Body of pancreas (tissue), 4 donors: ENCODE measurements around the gene C1QTNF3. TPM values are rescaled to one million over a fixed set of nuclear protein-coding genes. Genes with fewer than 3 reads are reported as not detected.

Source experiments
- ATAC-seq: fragments of 150-250 bp; one replicate; pipeline ENCODE4 v1.9.1; 2016
- DNase-seq, 4 donors: peaks; one replicate each; pipeline ENCODE4 v3.0.0-alpha.2; 2019
- H3K27ac ChIP-seq, 4 donors: fragments of 200-600 bp; sonication (generic); 1 replicate in 3 of 4; 2 replicates in 1 of 4; pipeline versions ENCODE4 v1.5.1 to v1.6.1; 2016 to 2019; ENCODE audit warnings: mild to moderate bottlenecking in 1 of 4, mixed read lengths in 1 of 4, moderate library complexity in 1 of 4
- H3K27me3 ChIP-seq, 2 donors: fragments of 200-600 bp; sonication (generic); one replicate each; pipeline ENCODE4 v1.6.0; 2016; ENCODE audit warnings: mild to moderate bottlenecking in 1 of 2
- H3K36me3 ChIP-seq, 2 donors: fragments of 200-600 bp; sonication (generic); replicated peaks in 1 of 2; 2 replicates each; pipeline ENCODE4 v1.5.1; 2016; ENCODE audit warnings: low read depth in 2 of 2; ENCODE audit not compliant: insufficient read depth in 1 of 2
- H3K4me1 ChIP-seq: fragments of 200-600 bp; sonication (generic); one replicate; pipeline ENCODE4 v1.6.0; 2016
- H3K4me3 ChIP-seq, 2 donors: fragments of 200-600 bp; sonication (generic); 1 replicate in 1 of 2; 2 replicates in 1 of 2; pipeline ENCODE4 v1.5.1; 2016 to 2019
- H3K9me3 ChIP-seq, 3 donors: fragments of 200-600 bp; sonication (generic); 1 replicate in 2 of 3; 2 replicates in 1 of 3; pipeline ENCODE4 v1.5.1; 2016
- POLR2A ChIP-seq, 3 donors: fragments of 450-650 bp; IDR thresholded peaks; one replicate each; pipeline ENCODE4 v1.6.1; 2016; ENCODE audit warnings: antibody characterized with exemption in 3 of 3, mild to moderate bottlenecking in 2 of 3
- WGBS, 2 donors: methylation state at CpG; one replicate each; pipeline ENCODE4 v1.1.5; 2017; 5-methylcytosine and 5-hydroxymethylcytosine counted together
- intact Hi-C: fragments of 100-400 bp; cut with DNase I; formaldehyde crosslinking; loops from one replicate; pipeline ENCODE4 v1.15.1; 2023
- total RNA-seq, 2 donors: library from RNA; depleted of rRNA; stranded (reverse); fragments of >200 nt; gene quantifications; one replicate each; pipeline ENCODE4 v1.1.0, GENCODE V29; 2016
- TF ChIP-seq, protein P1 (sequence below), 7 experiments: fragments of 450-650 bp in 4 of 7; fragments of 200-600 bp in 3 of 7; sonication (generic) in 3 of 7; IDR thresholded peaks; one replicate each; pipeline ENCODE4 v1.5.1; 2016 to 2019; ENCODE audit warnings: antibody characterized with exemption in 7 of 7

C1QTNF3 gene
- total RNA-seq, 2 donors from 2014 or later: 0.99 to 8.3 TPM

DNA sequence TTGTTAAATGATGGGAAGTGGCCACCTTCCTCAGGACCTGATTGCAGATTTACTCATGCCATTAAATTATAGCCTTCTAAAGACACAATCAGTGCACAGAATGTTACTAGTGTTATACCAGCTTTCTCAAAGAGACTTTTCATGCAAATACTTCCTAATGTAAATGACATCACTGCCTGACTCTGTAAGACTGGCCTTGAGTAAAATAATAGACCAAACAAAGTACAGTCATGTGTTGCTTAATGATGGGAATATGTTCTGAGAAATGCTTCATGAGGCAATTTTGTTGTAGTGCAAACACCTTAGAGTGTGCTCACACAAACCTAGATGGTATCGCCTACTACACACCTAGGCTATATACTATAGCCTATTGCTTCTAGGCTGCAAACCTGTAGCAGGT is 17.0 kb upstream of the C1QTNF3 start:
- intact Hi-C loops: no loop called here
- H3K4me3 ChIP-seq: no peak overlapping the region
- ATAC-seq (no peak), DNase-seq (no peak)
- 100% methylated on average over 1 of the region's 1 CpG for WGBS, 2 donors
- H3K9me3 ChIP-seq: no peaks in the 10 kb centered on the region
- H3K27me3 ChIP-seq: no peaks in the 10 kb centered on the region
- H3K36me3 ChIP-seq: no peaks in the 10 kb centered on the region
- TF ChIP-seq, protein P1, sequence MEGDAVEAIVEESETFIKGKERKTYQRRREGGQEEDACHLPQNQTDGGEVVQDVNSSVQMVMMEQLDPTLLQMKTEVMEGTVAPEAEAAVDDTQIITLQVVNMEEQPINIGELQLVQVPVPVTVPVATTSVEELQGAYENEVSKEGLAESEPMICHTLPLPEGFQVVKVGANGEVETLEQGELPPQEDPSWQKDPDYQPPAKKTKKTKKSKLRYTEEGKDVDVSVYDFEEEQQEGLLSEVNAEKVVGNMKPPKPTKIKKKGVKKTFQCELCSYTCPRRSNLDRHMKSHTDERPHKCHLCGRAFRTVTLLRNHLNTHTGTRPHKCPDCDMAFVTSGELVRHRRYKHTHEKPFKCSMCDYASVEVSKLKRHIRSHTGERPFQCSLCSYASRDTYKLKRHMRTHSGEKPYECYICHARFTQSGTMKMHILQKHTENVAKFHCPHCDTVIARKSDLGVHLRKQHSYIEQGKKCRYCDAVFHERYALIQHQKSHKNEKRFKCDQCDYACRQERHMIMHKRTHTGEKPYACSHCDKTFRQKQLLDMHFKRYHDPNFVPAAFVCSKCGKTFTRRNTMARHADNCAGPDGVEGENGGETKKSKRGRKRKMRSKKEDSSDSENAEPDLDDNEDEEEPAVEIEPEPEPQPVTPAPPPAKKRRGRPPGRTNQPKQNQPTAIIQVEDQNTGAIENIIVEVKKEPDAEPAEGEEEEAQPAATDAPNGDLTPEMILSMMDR (IDR thresholded peaks at IDR 0.05): no peak
- no peak for TF ChIP-seq POLR2A (IDR thresholded peaks at IDR 0.05)
- no peak overlapping the region for H3K27ac ChIP-seq
- no peaks in the 10 kb centered on the region for H3K4me1 ChIP-seq

DNA sequence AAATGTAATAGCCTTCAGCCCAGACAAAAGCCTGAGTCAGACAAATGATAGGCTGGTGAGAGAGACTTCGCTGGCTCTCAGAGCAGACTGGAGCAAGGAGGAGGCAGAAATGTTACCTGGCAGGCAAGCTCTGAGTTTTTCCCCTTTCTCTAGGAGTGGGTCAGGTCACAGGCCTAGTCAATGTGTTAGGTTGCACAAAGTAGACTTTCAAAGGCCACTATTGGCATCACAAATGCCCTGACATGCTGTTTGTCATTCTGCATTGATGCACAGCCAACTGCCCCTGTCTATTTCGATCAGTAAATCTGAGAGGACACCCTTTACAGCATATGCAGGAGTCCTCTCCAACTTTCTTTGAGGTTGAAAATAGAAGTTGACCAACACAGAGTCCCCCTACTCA is 15.5 kb upstream of the C1QTNF3 start:
- DNase-seq: no peak
- TF ChIP-seq POLR2A (IDR thresholded peaks at IDR 0.05): no peak
- TF ChIP-seq, protein P1 (IDR thresholded peaks at IDR 0.05): no peak

DNA sequence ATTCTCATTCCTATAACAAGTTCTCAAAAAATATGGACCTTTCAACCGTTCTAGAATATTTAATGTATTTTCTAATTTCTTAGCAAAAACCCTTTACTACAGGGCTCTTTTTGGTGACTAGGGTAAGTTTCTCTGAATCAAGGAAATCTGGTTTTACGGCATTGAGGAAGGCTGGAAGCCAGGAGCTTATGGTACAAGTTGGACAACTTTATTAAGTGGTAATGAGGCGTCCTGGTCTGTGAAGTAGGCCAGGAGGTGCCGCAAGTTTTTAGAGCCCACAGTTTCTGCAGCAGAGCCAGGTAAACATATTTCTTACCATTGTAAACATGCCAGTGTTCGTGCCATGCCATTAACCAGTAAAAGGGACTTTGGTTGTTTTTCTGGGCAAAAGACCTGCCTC is 14.6 kb upstream of the C1QTNF3 start:
- no peak for ATAC-seq
- Histone ChIP-seq H3K27me3 (no peaks in the 10 kb centered on the region), H3K27ac (no peak overlapping the region), H3K4me1 (no peaks in the 10 kb centered on the region), H3K4me3 (no peak overlapping the region), H3K9me3 (no peaks in the 10 kb centered on the region), H3K36me3 (no peaks in the 10 kb centered on the region)
- no peak for TF ChIP-seq POLR2A (IDR thresholded peaks at IDR 0.05)
- TF ChIP-seq, protein P1 (IDR thresholded peaks at IDR 0.05): no peak
- WGBS, 2 donors: 91 to 97% methylated on average over 5 of the region's 5 CpGs
- DNase-seq: no peak
- intact Hi-C loops: no loop called here

More for the DNA sequence above, 15.5 kb upstream of the C1QTNF3 start:
- Histone ChIP-seq H3K36me3 (no peaks in the 10 kb centered on the region), H3K4me1 (no peaks in the 10 kb centered on the region), H3K4me3 (no peak overlapping the region), H3K9me3 (no peaks in the 10 kb centered on the region), H3K27ac (no peak overlapping the region), H3K27me3 (no peaks in the 10 kb centered on the region)
- intact Hi-C loops: no loop called here
- ATAC-seq: no peak
- WGBS, 2 donors: 81 to 92% methylated on average over 2 of the region's 2 CpGs

DNA sequence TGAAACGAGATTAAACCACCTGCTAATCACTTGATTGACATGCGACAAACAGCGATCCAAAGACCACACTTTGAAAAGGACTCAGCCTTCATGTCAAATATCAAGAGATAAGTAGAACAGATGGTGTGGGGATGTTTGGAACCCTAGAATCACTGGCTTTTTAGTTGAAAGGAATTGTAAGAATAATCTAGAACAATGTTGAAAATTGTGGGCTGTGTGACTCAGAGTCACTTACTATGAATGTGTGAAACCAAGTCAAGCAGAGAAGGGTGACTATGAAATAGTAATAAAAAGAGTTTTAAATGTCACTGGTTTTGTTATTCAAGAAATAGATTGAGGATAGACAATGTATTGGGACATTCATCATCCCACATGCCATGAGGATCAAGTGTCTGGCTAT is 14.1 kb upstream of the C1QTNF3 start:
- no peak overlapping the region for H3K4me3 ChIP-seq
- intact Hi-C loops: no loop called here

DNA sequence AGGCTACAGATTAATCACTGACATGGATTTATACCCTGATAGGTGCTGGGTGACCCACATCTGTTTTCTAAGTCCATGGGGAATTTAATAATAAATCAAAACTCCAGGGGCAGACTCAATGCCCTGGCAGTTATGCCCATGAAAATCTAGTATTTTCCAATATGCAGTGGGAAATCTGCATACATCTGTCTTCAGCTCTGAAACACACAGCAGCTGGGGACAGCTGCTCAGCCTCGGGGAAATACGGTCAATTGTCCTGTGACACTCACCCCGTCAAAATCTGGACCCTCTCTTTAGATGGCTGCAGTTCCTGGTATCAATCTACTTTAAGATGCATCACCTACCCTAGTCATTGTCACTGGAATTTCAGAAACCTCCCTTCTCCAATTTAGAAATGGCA is 12.7 kb upstream of the C1QTNF3 start:
- 91 to 95% methylated on average over 3 of the region's 3 CpGs for WGBS, 2 donors
- Histone ChIP-seq H3K9me3 (no peaks in the 10 kb centered on the region), H3K27me3 (no peaks in the 10 kb centered on the region), H3K4me1 (no peaks in the 10 kb centered on the region), H3K27ac (no peak overlapping the region), H3K4me3 (no peak overlapping the region), H3K36me3 (no peaks in the 10 kb centered on the region)
- no peak for DNase-seq
- no peak for TF ChIP-seq POLR2A (IDR thresholded peaks at IDR 0.05)
- TF ChIP-seq, protein P1 (IDR thresholded peaks at IDR 0.05): no peak
- no peak for ATAC-seq
- intact Hi-C loops: no loop called here

More for the DNA sequence above, 14.1 kb upstream of the C1QTNF3 start:
- Histone ChIP-seq H3K27me3 (no peaks in the 10 kb centered on the region), H3K27ac (no peak overlapping the region), H3K9me3 (no peaks in the 10 kb centered on the region), H3K36me3 (no peaks in the 10 kb centered on the region), H3K4me1 (no peaks in the 10 kb centered on the region)
- ATAC-seq (no peak), DNase-seq (no peak)
- TF ChIP-seq, protein P1 (IDR thresholded peaks at IDR 0.05): no peak
- TF ChIP-seq POLR2A (IDR thresholded peaks at IDR 0.05): no peak
- WGBS, 2 donors: 83 to 86% methylated on average over 3 of the region's 3 CpGs
